ENCODE measurements around the gene ANO4.

- TF ChIP-seq GLI4 (tag by site-specific recombination; IDR thresholded peaks at IDR 0.05), result no peak
- no peak for TF ChIP-seq ZNF214 (tag by site-specific recombination; IDR thresholded peaks at IDR 0.05; ENCODE audit: borderline replicate concordance)
- TF ChIP-seq ZFP41 (tag by site-specific recombination; IDR thresholded peaks at IDR 0.05; ENCODE audit: borderline replicate concordance), result no peak
- TF ChIP-seq, protein P1, sequence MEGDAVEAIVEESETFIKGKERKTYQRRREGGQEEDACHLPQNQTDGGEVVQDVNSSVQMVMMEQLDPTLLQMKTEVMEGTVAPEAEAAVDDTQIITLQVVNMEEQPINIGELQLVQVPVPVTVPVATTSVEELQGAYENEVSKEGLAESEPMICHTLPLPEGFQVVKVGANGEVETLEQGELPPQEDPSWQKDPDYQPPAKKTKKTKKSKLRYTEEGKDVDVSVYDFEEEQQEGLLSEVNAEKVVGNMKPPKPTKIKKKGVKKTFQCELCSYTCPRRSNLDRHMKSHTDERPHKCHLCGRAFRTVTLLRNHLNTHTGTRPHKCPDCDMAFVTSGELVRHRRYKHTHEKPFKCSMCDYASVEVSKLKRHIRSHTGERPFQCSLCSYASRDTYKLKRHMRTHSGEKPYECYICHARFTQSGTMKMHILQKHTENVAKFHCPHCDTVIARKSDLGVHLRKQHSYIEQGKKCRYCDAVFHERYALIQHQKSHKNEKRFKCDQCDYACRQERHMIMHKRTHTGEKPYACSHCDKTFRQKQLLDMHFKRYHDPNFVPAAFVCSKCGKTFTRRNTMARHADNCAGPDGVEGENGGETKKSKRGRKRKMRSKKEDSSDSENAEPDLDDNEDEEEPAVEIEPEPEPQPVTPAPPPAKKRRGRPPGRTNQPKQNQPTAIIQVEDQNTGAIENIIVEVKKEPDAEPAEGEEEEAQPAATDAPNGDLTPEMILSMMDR (tag by site-specific recombination; IDR thresholded peaks at IDR 0.05), result no peak
- no peak for TF ChIP-seq PRDM10 (tag by site-specific recombination; IDR thresholded peaks at IDR 0.05)
- no peak for TF ChIP-seq ZBTB20 (tag by site-specific recombination; IDR thresholded peaks at IDR 0.05)
- TF ChIP-seq PRDM1 (tag by site-specific recombination; IDR thresholded peaks at IDR 0.05), result no peak
- TF ChIP-seq HOXA7 (CRISPR knock-in tag; IDR thresholded peaks at IDR 0.05; ENCODE audit: borderline replicate concordance), result no peak
- TF ChIP-seq SP2 (tag by site-specific recombination; IDR thresholded peaks at IDR 0.05), result no peak
- TF ChIP-seq ZBTB8A (tag by site-specific recombination; IDR thresholded peaks at IDR 0.05), result no peak
- TF ChIP-seq ZNF558 (tag by site-specific recombination; IDR thresholded peaks at IDR 0.05), result no peak
- TF ChIP-seq ZNF433 (tag by site-specific recombination; IDR thresholded peaks at IDR 0.05; ENCODE audit: low read depth), result no peak
- no peak for TF ChIP-seq ZNF2 (tag by site-specific recombination; IDR thresholded peaks at IDR 0.05)
These were observed 250.0 kb downstream of the ANO4 start for GRCh38 chr12:101044512-101045059.

Measured in HEK293 (cell line).